GM19463 (cell line): ENCODE measurements around the gene ZNF76.
"Not testable (repeated sequence)": the region's sequence is repeated elsewhere in the genome, so short reads cannot be mapped to it uniquely, and the experiment has no call there.

Experiments
- ATAC-seq: cut with Tn5 transposase; IDR thresholded peaks from one replicate; pipeline ENCODE4 v1.9.1; 2021; ENCODE audit warnings: mild to moderate bottlenecking, moderate library complexity; ENCODE audit not compliant: unreplicated experiment

Gene ZNF76

DNA sequence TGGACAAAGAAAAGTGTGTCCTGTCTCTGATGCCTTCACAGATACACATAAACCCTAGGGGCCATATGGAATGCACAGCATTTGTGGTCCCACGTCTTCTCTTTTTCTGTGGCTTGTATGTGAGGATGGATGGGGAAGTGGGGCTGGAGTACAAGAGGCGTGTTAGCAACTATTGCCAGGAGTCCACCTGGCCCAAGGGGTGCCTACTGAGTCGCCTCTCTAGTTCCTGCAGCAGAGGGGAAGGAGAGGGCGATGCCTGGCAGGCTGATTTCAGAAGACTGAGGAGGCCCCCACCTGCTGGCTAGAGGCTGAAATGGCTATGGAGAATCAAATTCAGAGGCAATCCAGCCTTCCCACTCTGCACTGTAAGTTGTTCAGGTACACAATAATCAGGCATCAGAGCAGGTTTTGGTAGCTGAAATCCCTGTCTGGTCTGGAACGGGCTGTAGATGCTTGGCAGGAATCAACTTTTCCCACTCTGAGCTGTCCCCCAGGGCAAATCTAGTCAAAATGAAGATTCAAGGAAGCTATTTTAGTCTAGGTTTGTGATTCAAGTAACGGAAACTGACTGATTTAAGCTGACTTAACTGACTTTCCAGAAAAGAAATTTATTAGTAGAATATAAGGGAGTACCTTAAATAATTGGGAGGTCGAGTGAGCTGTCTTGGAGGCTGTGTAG is 68.0 kb downstream of the ZNF76 start:
- ATAC-seq, result peak; percentile 66

DNA sequence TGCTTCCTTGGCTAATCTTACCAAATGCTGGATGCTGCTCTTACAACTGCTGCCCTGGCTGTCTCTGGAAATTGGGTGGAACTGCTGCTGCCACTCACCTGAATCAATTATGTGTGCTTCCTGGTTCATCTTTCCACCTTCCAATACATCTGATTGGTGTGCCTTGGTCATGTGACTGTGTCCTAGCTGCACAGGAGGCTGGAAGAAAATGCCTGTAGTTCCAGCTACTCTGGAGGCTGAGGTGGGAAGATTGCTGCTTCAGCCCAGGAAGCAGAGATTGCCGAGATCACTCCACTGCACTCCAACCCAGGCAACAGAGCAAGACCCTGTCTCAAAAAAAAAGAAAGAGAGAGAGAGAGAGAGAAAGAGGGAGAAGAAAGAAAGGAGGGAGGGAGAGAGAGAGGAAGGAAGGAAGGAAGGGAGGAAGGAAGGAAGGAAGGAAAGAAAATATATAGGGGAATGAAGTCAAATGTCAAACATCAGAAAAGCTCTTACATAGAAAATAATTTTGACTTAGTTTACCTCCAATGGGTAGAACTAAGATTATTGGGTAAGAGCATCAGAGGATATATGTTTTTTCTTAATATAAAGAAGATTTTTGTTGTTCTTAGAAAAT is 68.7 kb downstream of the ZNF76 start:
- no peak for ATAC-seq

DNA sequence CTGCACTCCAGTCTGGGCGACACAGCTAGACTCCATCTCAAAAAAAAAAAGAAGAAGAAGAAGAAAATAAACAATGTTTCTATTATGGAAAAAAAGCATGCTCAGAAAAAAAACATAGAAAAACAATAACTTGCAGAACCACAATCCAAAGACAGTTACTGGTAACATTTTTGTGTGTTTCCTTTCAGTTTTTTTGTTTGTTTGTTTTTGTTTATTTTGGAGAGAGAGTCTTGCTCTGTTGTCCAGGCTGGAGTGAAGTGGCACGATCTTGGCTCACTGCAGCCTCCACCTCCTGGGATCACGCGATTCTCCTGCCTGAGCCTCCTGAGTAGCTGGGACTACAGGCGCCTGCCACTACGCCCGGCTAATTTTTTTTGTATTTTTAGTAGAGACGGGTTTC is 69.4 kb downstream of the ZNF76 start:
- ATAC-seq, result not testable (repeated sequence)

DNA sequence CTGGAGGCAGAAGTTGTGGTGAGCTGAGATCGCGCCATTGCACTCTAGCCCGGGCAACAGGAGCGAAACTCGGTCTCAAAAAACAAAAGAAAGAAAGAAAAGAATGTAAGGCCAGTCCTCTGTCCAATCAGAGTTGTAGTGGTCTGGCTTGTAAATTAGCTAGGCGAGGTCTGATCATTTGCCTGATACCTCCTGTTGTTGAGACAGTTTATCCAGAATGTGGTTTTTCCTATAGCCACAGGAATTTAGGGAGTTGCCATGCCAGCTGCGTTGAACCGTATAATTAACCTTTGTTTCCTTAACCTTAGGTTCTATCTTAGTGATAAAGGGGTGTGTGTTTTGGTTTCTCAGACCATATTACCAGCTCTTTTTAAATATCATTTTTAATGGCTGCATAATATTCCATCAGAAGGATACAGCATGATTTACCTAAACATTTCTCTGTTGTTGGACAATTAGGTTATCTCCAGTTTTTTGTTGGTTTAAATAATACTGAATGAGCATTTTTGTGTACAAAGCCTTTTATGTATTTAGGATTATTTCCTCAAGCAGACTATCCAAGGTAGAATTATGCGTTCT is 71.1 kb downstream of the ZNF76 start:
- ATAC-seq, result no peak

DNA sequence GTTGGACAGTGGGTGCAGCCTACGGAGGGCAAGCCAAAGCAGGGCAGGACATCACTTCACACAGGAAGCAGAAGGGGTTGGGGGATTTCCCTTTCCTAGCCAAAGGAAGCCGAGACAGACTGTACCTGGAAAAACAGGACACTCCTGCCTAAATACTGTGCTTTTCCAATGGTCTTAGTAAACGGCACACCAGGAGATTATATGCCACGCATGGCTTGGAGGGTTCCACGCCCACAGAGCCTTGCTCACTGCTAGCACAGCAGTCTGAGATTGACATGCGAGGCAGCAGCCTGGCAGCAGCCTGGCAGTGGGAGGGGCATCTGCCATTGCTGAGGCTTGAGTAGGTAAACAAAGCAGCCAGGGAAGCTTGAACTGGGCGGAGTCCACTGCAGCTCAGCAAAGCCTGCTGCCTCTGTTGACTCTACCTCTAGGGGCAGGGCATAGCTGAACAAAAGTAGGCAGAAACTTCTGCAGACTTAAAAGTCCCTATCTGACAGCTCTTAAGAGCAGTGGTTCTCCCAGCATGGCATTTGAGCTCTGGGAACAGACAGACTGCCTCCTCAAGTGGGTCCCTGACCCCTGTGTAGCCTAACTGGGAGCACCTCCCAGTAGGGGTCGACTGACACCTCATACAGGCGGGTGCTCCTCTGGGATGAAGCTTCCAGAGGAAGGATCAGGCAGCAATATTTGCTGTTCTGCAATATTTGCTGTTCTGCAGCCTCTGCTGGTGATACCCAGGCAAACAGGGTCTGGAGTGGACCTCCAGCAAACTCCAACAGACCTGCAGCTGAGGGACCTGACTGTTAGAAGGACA is 72.7 kb downstream of the ZNF76 start:
- ATAC-seq, result not testable (repeated sequence)

DNA sequence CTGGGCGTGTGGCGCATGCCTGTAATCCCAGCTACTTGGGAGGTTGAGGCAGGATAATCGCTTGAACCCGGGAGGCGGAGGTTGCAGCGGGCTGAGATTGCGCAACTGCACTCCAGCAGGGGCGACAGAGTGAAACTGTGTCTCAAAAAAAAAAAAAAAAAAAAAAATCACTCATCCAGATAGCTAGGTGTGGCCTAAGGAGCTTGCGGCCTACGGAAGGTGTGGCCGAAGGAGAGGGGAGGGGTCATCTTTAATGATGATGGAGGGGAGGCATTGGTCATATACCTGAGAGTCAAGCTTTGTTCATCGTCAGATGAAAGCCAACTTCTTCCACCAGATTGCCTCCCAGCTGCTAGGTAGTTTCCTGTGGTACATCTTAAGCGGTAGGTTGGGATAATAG is 82.0 kb downstream of the ZNF76 start:
- ATAC-seq, result no peak

DNA sequence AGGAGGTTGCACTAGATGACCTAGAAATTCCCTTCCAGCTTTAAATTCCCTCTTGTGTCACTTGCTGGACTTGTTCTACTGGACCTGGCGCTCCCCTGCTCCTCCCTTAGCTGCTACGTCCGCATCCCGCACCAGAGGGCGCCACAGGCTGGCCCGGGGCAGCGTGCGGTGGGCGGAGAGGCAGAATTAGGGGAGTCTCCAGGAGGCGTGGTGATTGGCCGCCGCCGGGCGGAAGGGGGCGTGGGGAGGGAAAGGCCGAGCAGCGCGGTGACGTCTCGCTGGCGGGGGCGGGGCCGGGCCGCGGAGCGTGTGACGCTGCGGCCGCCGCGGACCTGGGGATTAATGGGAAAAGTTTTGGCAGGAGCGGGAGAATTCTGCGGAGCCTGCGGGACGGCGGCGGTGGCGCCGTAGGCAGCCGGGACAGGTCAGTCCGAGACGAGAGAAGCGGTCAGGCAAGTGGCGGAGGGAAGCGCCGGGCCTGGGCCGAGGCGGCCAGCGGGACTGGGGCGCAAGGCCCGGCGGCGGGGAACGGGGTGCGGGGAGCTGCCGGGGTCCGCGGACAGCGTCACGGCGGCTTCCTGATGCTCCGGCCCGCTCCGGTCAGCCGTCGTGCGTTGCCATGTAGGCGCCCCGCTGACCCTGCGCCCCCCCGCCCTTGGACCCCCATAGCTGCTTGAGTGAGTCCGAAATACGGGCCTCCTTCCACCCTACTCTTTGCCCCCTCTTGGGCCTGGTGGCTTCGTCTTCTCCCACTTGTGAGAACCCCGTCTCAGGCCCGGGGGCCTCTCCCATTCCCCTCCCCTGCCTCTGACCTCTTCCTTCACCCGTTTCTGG is 82.9 kb downstream of the ZNF76 start, which contains the start of gene PPARD:
TSS of gene PPARD (plus strand) at position 301 of the 834 bp plus-strand sequence. CDS start 68,530 bp downstream, outside the sequence.
- peak; percentile 99 for ATAC-seq

DNA sequence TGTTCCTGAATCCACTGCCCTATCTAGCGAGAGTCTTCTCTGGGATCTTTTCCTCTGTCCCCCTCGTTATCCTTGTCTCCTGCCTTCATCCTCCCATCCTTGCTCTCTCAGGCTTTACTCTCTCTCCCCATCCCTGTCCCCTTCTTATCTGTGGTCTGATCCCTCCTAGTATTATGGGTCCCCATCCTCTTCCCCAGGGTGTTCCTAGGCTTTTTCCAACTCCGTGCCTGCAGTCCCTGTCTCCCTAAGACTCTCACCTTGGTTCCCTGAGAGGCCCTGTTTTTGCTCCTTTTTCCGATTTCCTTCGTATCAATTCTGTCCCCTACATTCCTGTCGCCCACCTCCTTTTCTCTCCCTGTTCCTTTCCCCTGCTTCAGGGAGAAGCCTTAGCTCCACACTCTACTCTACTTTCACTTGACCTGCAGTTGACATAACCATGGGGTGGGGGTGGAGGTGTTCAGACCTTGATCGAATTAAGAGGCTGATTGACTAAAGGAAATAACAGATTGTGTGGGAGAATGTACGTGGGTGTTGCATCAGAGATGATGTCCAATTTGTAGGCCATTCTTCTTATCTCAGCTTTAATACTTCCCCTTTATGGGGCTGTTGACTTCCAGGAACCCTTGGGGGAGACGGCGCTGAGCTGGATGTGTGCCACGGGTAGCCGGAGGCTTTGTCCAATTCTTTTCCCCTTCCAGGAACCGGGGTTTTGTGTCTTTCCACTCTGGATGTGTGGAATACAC is 83.7 kb downstream of the ZNF76 start:
- ATAC-seq, result no peak

DNA sequence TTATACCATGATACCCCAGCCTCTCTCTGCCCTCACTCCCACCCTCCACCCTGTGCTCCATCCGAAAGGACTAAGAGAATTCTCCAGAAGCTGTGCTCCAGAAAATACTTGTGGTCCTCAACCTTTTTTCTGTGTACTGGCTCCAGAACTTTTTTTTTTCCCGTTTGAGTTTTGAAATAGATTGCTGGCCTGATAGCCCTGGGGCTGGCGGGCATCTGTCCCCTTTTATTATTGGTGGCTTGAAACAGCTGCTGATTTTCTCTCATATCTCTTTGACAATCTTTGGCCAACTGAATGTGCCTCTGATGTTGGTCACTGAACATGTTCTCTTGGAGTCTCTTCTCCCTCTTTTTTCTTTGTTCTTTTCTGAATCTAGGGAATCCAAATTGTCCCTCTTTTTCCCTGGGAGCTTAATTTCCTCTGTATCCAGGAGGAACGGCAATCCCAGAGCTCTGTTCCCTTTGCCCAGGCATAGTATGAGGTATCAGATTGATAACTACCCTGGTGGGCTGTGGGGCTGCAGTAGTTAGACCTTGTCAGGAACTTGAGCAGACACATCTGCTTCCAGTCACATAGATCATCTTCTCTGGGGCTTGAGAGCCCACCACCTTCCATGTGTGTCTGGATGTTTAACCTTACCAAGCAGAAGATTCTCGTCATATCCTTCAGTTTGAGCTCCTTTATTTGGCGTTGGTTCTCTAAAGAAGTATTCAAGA is 84.5 kb downstream of the ZNF76 start:
- ATAC-seq, result no peak
